ENCODE results near the gene POLDIP2. TPM values are rescaled to one million over a fixed set of nuclear protein-coding genes. Genes with fewer than 3 reads are reported as not detected.

POLDIP2 gene
- total and polyA plus RNA-seq, 11 donors = 97.8 to 194 (median 163) TPM

DNA sequence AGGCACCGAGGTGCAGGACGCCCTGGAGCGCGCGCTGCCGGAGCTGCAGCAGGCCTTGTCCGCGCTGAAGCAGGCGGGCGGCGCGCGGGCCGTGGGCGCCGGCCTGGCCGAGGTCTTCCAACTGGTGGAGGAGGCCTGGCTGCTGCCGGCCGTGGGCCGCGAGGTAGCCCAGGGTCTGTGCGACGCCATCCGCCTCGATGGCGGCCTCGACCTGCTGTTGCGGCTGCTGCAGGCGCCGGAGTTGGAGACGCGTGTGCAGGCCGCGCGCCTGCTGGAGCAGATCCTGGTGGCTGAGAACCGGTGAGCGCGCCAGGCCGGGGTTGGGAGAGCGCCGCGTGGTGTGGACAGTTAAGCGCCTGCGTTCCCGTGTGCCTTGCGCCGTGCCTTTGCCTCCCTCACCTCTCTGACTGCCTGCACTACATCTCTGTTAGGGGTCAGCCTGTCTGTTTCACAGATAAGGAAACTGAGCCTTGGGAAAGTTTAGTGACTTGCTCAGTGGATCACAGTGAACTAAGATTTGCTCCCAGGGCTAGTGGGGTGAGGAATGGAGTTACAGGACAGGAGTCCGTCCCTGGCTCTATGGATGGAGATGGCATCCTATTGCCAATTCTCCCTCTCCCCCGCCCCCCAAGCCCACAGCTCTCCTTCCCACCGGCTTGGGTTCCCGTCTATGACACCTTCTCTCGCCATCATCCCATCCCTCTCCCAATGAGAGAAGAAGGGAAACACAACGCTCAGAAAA is 15.0 kb upstream of the POLDIP2 start:
- peak overlapping the region in 11 of 12 donors; percentile 62 to 86 (median 78) for H3K27ac ChIP-seq
- intact Hi-C loops (cut with DNase I) = loop anchor here in 1 of 10 donors (10.0 kb wide), 1 partner anchor 58 kb away; the partner anchor contains the start of gene TMEM97
- TF ChIP-seq, protein P1, sequence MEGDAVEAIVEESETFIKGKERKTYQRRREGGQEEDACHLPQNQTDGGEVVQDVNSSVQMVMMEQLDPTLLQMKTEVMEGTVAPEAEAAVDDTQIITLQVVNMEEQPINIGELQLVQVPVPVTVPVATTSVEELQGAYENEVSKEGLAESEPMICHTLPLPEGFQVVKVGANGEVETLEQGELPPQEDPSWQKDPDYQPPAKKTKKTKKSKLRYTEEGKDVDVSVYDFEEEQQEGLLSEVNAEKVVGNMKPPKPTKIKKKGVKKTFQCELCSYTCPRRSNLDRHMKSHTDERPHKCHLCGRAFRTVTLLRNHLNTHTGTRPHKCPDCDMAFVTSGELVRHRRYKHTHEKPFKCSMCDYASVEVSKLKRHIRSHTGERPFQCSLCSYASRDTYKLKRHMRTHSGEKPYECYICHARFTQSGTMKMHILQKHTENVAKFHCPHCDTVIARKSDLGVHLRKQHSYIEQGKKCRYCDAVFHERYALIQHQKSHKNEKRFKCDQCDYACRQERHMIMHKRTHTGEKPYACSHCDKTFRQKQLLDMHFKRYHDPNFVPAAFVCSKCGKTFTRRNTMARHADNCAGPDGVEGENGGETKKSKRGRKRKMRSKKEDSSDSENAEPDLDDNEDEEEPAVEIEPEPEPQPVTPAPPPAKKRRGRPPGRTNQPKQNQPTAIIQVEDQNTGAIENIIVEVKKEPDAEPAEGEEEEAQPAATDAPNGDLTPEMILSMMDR (IDR thresholded peaks at IDR 0.05) = no peak
- TF ChIP-seq POLR2A (IDR thresholded peaks at IDR 0.05) = no peak
- H3K9me3 ChIP-seq = no peaks in the 10 kb centered on the region
- peaks cover 7 to 39% (median 25%) of the 10 kb centered on the region in 12 donors for H3K4me1 ChIP-seq
- ATAC-seq = peak in 2 of 4 donors; percentile 0 to 2
- DNase-seq = no peak
- H3K4me3 ChIP-seq = peak overlapping the region; percentile 47 to 85 (median 64)
- H3K27me3 ChIP-seq = no peaks in the 10 kb centered on the region
- H3K36me3 ChIP-seq = peaks cover 0 to 4% (median 0%) of the 10 kb centered on the region in 9 donors
- WGBS, 4 donors = 8 to 18% (median 13%) methylated on average over 30 to 53 of the region's 53 CpGs

DNA sequence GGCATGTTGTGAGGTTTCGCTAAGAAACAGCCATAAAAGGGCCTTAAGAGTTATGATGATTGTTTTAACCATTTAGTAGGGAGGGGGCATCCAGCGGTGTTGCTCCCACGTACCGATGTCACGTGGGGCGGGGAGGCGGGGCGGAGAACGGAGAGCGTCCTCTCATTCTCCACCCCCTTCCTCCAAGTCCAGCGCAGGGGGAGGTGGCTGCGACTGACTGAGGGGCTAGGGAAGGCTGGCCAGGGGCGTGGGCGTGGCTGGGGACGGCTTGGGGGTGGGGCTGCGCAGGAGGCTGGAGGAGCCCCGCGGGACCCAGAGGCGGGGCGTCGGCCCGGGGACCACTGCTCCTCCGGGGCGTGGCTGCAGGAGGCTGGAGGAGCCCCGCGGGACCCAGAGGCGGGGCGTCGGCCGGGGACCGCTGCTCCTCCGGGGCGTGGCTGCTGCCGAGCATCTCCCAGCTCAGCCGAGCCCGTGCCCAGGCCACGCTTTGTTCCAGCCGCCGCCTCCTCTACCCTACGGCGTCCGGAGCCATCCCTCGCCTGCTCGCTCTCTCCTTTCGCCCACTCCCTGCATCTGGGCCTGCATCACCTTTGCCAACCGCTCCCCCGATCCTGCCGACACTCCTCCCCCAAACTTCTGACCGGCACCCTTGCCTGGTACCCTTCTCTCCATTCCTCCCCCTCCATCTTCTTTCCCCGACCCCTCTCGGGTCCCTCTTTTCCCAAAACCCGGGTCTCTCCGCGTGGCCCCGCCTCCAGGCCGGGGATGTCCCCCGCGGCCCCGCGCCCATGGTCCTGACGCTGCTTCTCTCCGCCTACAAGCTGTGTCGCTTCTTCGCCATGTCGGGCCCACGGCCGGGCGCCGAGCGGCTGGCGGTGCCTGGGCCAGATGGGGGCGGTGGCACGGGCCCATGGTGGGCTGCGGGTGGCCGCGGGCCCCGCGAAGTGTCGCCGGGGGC is 14.2 kb upstream of the POLDIP2 start, which contains the start of gene SARM1:
Gene SARM1 (plus strand): TSS at position 450 of the 958 bp plus-strand sequence. CDS start 339 bp downstream, at position 789.
- WGBS, 4 donors = 0 to 1% (median 1%) methylated on average over 48 to 80 of the region's 80 CpGs
- H3K4me1 ChIP-seq = peaks cover 7 to 39% (median 25%) of the 10 kb centered on the region in 12 donors
- DNase-seq = peak; percentile 91 to 95 (median 92)
- peak within 1 kb of the TSS; percentile 47 to 86 (median 78) for H3K27ac ChIP-seq
- intact Hi-C loops (cut with DNase I) = loop anchor here in 1 of 10 donors (10.0 kb wide), 1 partner anchor 57 kb away; the partner anchor contains the start of gene TMEM97
- H3K4me3 ChIP-seq = peak within 1 kb of the TSS; percentile 47 to 85 (median 64)
- ATAC-seq = peak; percentile 78 to 90 (median 82)
- H3K36me3 ChIP-seq = peaks cover 0 to 6% (median 0%) of the 10 kb centered on the region in 9 donors
- TF ChIP-seq, protein P1 (IDR thresholded peaks at IDR 0.05) = no peak
- peak in 1 of 2 donors; percentile 27 for TF ChIP-seq POLR2A (IDR thresholded peaks at IDR 0.05)
- no peaks in the 10 kb centered on the region for H3K27me3 ChIP-seq
- H3K9me3 ChIP-seq = no peaks in the 10 kb centered on the region

DNA sequence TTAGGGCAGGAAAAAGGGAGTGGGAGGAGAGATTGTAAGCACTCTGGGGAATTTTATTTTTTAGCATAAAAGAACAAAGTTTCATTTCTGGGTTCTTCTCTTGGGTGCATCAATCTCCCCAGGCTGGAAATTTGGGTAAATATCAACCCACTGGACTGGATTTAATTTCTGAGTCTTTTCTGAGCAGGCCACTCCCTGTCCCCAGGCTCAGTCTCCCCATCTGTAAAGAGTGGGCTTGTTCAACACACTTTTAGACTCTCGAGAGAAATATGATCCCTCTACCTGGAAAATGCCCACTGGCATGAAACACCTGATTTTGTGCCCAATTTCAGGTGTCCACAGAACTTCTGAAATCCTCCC is 13.4 kb upstream of the POLDIP2 start:
- TF ChIP-seq, protein P1 (IDR thresholded peaks at IDR 0.05) = no peak
- TF ChIP-seq POLR2A (IDR thresholded peaks at IDR 0.05) = no peak
- DNase-seq (no peak), ATAC-seq (no peak)
- Histone ChIP-seq H3K27ac (peak overlapping the region; percentile 47 to 86 (median 78)), H3K9me3 (no peaks in the 10 kb centered on the region), H3K27me3 (no peaks in the 10 kb centered on the region), H3K36me3 (peaks cover 0 to 6% (median 0%) of the 10 kb centered on the region in 9 donors), H3K4me3 (peak overlapping the region in 10 of 12 donors; percentile 47 to 85 (median 64)), H3K4me1 (peaks cover 7 to 39% (median 25%) of the 10 kb centered on the region in 12 donors)
- intact Hi-C loops (cut with DNase I) = loop anchor here in 1 of 10 donors (10.0 kb wide), 1 partner anchor 56 kb away; the partner anchor contains the start of gene TMEM97
- 79 to 87% (median 81%) methylated on average over 1 of the region's 1 CpG for WGBS, 4 donors

All from heart left ventricle (tissue), 16 donors.